Activated T-helper 17 cell treated with anti-CD3 and anti-CD28 coated beads, Interleukin-2, amount 50 U/mL, for 72 hours (primary cell): Measurements from ENCODE around the gene ZNF587. TPM values are rescaled to one million over a fixed set of nuclear protein-coding genes. Genes with fewer than 3 reads are reported as not detected.
"Not testable (repeated sequence)": the region's sequence is repeated elsewhere in the genome, so short reads cannot be mapped to it uniquely, and the experiment has no call there.

Experiments used
- ATAC-seq: fragments of 150-1000 bp; cut with Tn5 transposase; replicated peaks from 2 replicates; pipeline ENCODE4 v1.10.0; 2021; ENCODE audit warnings: mild to moderate bottlenecking, moderate library complexity
- H3K27ac Mint-ChIP-seq: one replicate; pipeline ENCODE4 v1.8.0; 2022; ENCODE audit warnings: mixed read lengths
- H3K27me3 Mint-ChIP-seq: one replicate; pipeline ENCODE4 v1.8.0; 2022; ENCODE audit warnings: mixed read lengths
- H3K36me3 Mint-ChIP-seq: one replicate; pipeline ENCODE4 v1.8.0; 2022; ENCODE audit warnings: low read depth, mild to moderate bottlenecking, mixed read lengths
- H3K4me1 Mint-ChIP-seq: one replicate; pipeline ENCODE4 v1.8.0; 2022; ENCODE audit warnings: mixed read lengths
- H3K4me3 Mint-ChIP-seq: one replicate; pipeline ENCODE4 v1.8.0; 2022; ENCODE audit warnings: mild to moderate bottlenecking, mixed read lengths
- H3K9me3 Mint-ChIP-seq: one replicate; pipeline ENCODE4 v1.8.0; 2022; ENCODE audit warnings: mixed read lengths
- total RNA-seq, 2 donors: library from RNA; stranded (reverse); gene quantifications; one replicate each; pipeline ENCODE4 v1.2.3, GENCODE V29; 2022

ZNF587 gene
- total RNA-seq, 2 donors from 2014 or later = 33.7 to 37.3 TPM

DNA sequence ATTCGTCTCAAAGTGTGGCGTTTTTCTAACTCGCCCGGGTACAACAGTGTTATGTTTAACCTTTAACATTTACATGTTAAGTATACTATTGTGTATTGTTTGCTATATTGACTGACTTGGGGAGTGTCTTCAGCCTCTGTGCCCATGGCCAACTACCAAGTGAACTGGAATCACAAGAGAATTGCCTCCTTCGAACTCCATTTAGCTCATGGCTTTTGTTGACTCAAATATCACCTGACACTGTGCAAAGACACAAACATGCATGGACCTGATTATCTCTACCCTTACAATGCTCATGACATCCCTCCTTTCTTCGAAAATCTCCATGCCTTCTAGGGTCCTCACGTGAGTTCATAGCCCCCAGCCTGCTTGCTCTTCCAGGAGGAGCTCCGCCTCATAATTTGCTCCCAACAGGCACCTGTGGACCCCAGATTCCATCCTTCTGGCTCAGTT, 38.5 kb downstream of the ZNF587 start:
- Mint-ChIP-seq H3K27ac (peak overlapping the region; percentile 95), H3K27me3 (no peaks in the 10 kb centered on the region), H3K36me3 (peaks cover 59% of the 10 kb centered on the region), H3K9me3 (peaks cover 7% of the 10 kb centered on the region), H3K4me1 (peaks cover 13% of the 10 kb centered on the region), H3K4me3 (peak overlapping the region; percentile 92)
- ATAC-seq = no peak

DNA sequence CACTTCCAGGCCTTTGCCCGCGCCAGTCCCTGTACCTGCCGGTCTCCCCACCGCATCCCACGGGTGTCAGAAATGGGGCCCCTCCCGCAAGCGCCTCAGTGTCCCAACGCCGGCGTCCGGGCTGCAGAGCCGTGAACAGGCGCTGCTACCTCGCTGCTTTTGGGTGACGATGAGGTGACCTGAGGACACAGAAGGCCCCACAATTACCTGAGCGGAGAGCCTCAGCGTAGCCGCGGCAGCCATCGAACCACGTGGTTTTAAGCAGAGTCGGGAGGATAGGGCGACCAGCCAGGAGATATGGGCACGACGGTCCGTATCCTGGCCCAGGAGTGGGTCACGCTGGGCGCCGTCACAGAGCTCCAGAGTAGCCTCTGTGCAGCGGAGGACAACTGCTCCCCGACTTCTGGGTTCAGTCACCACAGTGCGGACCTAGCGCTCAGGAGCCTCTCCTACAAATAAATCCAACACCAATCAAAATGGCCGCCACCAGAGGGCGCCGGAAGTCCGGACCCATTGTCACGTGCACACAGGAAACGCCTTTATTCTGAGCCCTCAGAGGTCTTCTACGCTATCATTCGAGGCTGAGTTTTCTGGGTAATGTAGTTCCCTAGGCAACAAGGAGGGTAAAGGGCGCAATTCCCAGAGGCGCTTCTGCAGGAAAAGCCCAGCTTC, 39.0 kb downstream of the ZNF587 start, which contains the start of gene ZNF814:
Gene ZNF814 (minus strand): TSS at position 478 of the 672 bp plus-strand sequence. CDS start 235 bp downstream, at position 243.
- peaks cover 13% of the 10 kb centered on the region for H3K4me1 Mint-ChIP-seq
- peak within 1 kb of the TSS; percentile 95 for H3K27ac Mint-ChIP-seq
- peak; percentile 93 for ATAC-seq
- peaks cover 7% of the 10 kb centered on the region for H3K9me3 Mint-ChIP-seq
- H3K36me3 Mint-ChIP-seq = peaks cover 53% of the 10 kb centered on the region
- peak within 1 kb of the TSS; percentile 92 for H3K4me3 Mint-ChIP-seq
- H3K27me3 Mint-ChIP-seq = no peaks in the 10 kb centered on the region

DNA sequence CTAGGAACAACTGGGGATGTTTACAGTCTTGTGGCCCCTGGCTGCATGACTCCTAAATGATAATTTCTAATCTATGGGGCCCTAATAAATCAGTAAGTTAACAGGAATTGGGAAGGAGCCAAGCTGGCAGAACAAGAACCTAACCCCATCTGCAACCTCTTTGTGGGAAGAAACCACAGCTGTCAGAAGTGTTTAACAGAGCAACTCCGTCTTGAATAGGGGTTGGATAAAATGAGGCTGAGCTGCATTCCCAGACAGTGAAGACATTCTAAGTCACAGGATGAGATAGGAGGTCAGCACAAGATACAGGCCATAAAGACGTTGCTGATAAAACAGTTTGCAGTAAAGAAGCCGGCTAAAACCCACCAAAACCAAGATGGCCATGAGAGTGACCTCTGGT, 41.0 kb downstream of the ZNF587 start:
- Mint-ChIP-seq H3K36me3 (peaks cover 33% of the 10 kb centered on the region), H3K4me1 (peaks cover 13% of the 10 kb centered on the region)

DNA sequence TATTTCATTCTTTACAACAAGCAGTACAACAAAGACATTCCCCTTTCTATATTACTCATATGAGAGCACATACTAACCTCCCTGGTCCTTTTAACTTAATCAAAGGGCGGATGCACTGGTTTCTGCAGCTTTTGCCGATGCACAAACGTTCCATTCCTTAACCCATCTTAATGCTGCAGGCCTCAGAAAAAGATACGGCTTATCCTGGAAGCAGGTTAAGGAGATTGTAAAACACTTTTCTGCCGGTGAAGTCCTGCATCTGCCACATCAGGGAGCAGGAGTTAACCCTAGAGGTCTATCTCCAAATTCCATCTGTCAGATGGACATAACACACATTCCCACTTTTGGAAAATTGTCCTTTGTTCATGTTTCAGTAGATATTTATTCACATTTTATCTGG, 50.7 kb downstream of the ZNF587 start:
- H3K4me1 Mint-ChIP-seq = peaks cover 5% of the 10 kb centered on the region
- H3K9me3 Mint-ChIP-seq = no peaks in the 10 kb centered on the region
- no peaks in the 10 kb centered on the region for H3K27me3 Mint-ChIP-seq
- H3K4me3 Mint-ChIP-seq = no peak overlapping the region
- H3K27ac Mint-ChIP-seq = no peak overlapping the region
- ATAC-seq = peak; percentile 29
- no peaks in the 10 kb centered on the region for H3K36me3 Mint-ChIP-seq

More for the DNA sequence above, 41.0 kb downstream of the ZNF587 start:
- H3K9me3 Mint-ChIP-seq, H3K27me3 Mint-ChIP-seq, H3K4me3 Mint-ChIP-seq, H3K27ac Mint-ChIP-seq, ATAC-seq: not testable (repeated sequence)

DNA sequence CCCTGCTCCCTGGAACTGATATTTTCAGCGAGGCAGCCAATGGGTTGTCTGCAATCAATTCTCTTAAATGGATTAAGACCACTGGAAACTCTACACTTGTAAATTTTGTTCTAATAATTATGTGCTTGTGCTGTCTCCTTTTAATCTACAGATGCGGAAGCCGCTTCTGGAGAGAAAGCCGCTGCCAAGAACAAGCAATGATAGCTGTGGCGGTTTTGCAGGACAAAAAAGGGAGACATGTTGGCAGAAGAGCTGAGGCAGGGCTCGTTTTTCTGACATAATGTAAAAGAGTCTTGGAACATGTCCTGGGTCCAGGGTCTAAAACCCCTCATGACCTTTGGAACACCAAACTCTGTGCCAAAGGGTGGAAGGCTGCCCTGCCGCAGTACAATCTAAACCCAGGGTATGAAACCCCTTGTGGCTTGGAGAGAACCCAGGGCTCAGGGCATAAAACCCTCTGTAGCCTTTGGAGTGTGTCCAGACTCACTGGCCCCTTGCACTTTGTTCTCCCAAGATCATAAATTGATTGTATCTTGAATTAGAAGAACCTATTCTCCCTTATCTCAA, 54.0 kb downstream of the ZNF587 start:
- Mint-ChIP-seq H3K4me1 (peaks cover 5% of the 10 kb centered on the region), H3K9me3 (no peaks in the 10 kb centered on the region), H3K36me3 (peaks cover 19% of the 10 kb centered on the region), H3K4me3 (no peak overlapping the region), H3K27me3 (no peaks in the 10 kb centered on the region), H3K27ac (no peak overlapping the region)
- no peak for ATAC-seq

DNA sequence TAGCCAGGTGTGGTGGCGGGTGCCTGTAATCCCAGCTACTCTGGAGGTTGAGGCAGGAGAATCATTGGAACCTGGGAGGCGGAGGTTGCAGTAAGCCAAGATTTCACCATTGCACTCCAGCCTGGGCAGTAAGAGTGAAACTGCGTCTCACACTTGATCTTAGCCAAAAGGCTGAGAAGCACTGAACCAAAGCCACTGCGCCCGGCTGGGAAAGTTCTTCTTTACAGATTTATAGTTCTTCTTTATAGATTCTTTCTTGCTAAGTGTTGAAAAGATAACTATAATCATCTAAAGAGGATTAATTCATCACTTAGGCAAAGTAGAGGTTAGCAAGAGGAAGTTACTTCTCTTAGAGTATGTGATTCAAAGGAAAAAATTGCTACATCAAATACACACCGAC, 55.6 kb downstream of the ZNF587 start:
- no peaks in the 10 kb centered on the region for H3K9me3 Mint-ChIP-seq
- H3K27ac Mint-ChIP-seq = no peak overlapping the region
- peaks cover 5% of the 10 kb centered on the region for H3K4me1 Mint-ChIP-seq
- no peak overlapping the region for H3K4me3 Mint-ChIP-seq
- ATAC-seq = no peak
- H3K36me3 Mint-ChIP-seq = peaks cover 32% of the 10 kb centered on the region
- no peaks in the 10 kb centered on the region for H3K27me3 Mint-ChIP-seq

DNA sequence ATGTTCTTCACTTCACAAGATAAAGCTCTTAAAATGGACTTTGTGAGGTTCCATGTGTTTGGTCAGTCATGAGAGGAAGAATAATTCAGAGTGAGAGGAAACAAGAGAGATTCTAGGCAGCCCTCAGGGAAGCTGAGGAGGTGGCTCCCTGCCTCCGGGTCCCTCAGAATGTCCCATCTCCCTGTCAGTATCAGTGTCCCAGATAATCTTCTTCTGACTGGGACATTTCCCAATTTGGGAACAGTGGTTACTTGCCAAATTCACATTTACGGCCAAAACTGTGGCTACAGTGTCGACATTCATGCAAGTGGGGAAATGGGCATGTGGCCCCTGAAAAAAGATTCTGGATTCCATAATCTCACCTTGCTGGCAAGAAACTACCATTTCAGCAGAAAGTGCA, 57.7 kb downstream of the ZNF587 start:
- no peak for ATAC-seq
- no peak overlapping the region for H3K27ac Mint-ChIP-seq
- H3K27me3 Mint-ChIP-seq = no peaks in the 10 kb centered on the region
- peaks cover 5% of the 10 kb centered on the region for H3K4me1 Mint-ChIP-seq
- H3K36me3 Mint-ChIP-seq = peaks cover 53% of the 10 kb centered on the region
- no peak overlapping the region for H3K4me3 Mint-ChIP-seq
- no peaks in the 10 kb centered on the region for H3K9me3 Mint-ChIP-seq

DNA sequence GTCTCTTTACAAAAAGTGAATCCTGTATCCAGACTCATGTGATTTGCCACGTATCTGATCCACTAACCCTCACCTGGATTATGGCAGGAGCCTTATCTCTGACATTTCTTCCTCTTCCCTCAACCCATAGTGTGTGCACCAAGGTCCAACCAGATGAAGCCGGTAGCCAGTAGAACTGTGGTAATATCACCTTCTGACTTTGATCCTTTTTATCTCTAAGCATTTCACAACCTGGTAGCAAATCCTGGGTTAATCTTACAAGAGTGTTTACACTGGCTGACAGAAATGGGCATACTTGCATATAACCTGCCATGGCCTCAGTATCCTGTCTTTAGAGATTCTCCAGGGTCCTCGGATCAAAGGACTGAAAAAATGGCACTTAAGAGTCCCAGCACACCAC, 64.9 kb downstream of the ZNF587 start:
- Mint-ChIP-seq H3K27ac (no peak overlapping the region), H3K4me3 (peak overlapping the region; percentile 94), H3K9me3 (peaks cover 10% of the 10 kb centered on the region), H3K36me3 (peaks cover 68% of the 10 kb centered on the region), H3K27me3 (no peaks in the 10 kb centered on the region), H3K4me1 (peaks cover 22% of the 10 kb centered on the region)
- no peak for ATAC-seq

Other genes with a start within 250 kb of the ZNF587 start
- gene ZNF530, start 250.0 kb upstream of the ZNF587 start, total RNA-seq = 1 to 10 TPM; 6.0 to 9.9 TPM
- gene ZNF134, start 235.6 kb upstream of the ZNF587 start, total RNA-seq = 10 to 100 TPM in 1 of 2 donors, 1 to 10 TPM in 1; 5.7 to 11.2 TPM
- gene ZNF211, start 216.7 kb upstream of the ZNF587 start, total RNA-seq = 10 to 100 TPM in 1 of 2 donors, 1 to 10 TPM in 1; 8.4 to 14.0 TPM
- gene ZSCAN4, start 180.9 kb upstream of the ZNF587 start, total RNA-seq = not detected
- 10 to 100 TPM in 1 of 2 donors, 1 to 10 TPM in 1; 7.1 to 10.8 TPM for gene ZNF551, start 167.9 kb upstream of the ZNF587 start, total RNA-seq
- 1 to 10 TPM in 1 of 2 donors, under 1 TPM in 1; 0.35 to 5.6 TPM for gene ZNF154, start 140.7 kb upstream of the ZNF587 start, total RNA-seq
- 10 to 100 TPM in 1 of 2 donors, 1 to 10 TPM in 1; 5.9 to 11.5 TPM for gene ZNF671, start 122.2 kb upstream of the ZNF587 start, total RNA-seq
- 10 to 100 TPM in 1 of 2 donors, 1 to 10 TPM in 1; 7.9 to 11.8 TPM for gene ZNF776, start 103.0 kb upstream of the ZNF587 start, total RNA-seq
- 10 to 100 TPM; 16.0 to 21.0 TPM for gene ZNF586, start 80.2 kb upstream of the ZNF587 start, total RNA-seq
- gene ZNF552, start 34.9 kb upstream of the ZNF587 start, total RNA-seq = 1 to 10 TPM; 6.0 to 7.5 TPM
- 10 to 100 TPM; 16.8 to 20.6 TPM for gene ZNF587B, start 19.6 kb upstream of the ZNF587 start, total RNA-seq
- gene ZNF814, start 39.2 kb downstream of the ZNF587 start, total RNA-seq = 10 to 100 TPM; 16.2 to 21.5 TPM
- gene ZNF417, start 66.7 kb downstream of the ZNF587 start, total RNA-seq = 10 to 100 TPM; 15.4 to 26.3 TPM
- gene ZNF418, start 85.5 kb downstream of the ZNF587 start, total RNA-seq = 1 to 10 TPM; 1.0 to 6.7 TPM
- 1 to 10 TPM; 4.3 to 7.8 TPM for gene ZNF256, start 97.8 kb downstream of the ZNF587 start, total RNA-seq
- under 1 TPM in 1 of 2 donors, not detected in 1; 0.29 TPM for gene C19orf18, start 124.7 kb downstream of the ZNF587 start, total RNA-seq
- 1 to 10 TPM; 4.4 to 5.1 TPM for gene ZNF606, start 153.0 kb downstream of the ZNF587 start, total RNA-seq
- gene ZSCAN1, start 184.2 kb downstream of the ZNF587 start, total RNA-seq = not detected
- gene ZNF135, start 209.4 kb downstream of the ZNF587 start, total RNA-seq = under 1 TPM in 1 of 2 donors, not detected in 1; 0.34 TPM
- gene ZSCAN18, start 248.4 kb downstream of the ZNF587 start, total RNA-seq = 10 to 100 TPM; 15.9 to 20.1 TPM